Esophagus squamous epithelium (tissue), 4 donors: Measurements from ENCODE around the gene MRPL43.

Source experiments
- POLR2A ChIP-seq, 4 donors: fragments of 450-650 bp; IDR thresholded peaks; one replicate each; pipeline ENCODE4 v1.6.1; 2017; ENCODE audit warnings: antibody characterized with exemption in 4 of 4, mild to moderate bottlenecking in 4 of 4, moderate library complexity in 3 of 4
- TF ChIP-seq, protein P1 (sequence below), 6 experiments: fragments of 450-650 bp in 4 of 6; fragments of 200-600 bp in 2 of 6; sonication (generic) in 2 of 6; IDR thresholded peaks; one replicate each; pipeline ENCODE4 v1.5.1; 2016 to 2019; ENCODE audit warnings: antibody characterized with exemption in 6 of 6, mild to moderate bottlenecking in 4 of 6, moderate library complexity in 4 of 6

DNA sequence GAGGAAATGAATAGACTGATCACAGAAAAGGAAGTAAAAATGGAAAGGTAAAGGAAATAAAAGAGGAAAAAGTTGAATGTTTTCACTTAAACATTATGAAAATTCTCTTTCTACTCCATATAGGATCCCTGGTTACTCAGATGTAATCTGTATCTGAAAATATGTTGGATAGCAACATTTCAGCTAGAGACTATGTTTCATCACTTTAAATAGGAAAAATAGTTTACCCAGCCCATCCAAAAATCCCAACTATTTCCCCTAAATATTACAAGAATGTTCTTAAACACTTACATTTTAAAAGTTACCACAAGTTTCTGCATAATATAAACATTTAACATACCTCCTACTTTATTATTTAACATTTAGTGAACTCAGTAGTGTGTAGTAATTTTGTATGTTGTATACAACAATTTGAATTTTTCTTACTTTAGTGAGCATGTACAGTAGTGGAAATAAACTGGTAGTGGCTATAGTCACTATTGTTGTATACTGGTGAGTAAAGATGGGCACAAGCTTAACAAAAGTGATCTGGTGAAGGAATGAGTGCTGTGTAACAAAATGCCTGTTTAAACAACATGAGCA is 47.4 kb downstream of the MRPL43 start:
- TF ChIP-seq, protein P1, sequence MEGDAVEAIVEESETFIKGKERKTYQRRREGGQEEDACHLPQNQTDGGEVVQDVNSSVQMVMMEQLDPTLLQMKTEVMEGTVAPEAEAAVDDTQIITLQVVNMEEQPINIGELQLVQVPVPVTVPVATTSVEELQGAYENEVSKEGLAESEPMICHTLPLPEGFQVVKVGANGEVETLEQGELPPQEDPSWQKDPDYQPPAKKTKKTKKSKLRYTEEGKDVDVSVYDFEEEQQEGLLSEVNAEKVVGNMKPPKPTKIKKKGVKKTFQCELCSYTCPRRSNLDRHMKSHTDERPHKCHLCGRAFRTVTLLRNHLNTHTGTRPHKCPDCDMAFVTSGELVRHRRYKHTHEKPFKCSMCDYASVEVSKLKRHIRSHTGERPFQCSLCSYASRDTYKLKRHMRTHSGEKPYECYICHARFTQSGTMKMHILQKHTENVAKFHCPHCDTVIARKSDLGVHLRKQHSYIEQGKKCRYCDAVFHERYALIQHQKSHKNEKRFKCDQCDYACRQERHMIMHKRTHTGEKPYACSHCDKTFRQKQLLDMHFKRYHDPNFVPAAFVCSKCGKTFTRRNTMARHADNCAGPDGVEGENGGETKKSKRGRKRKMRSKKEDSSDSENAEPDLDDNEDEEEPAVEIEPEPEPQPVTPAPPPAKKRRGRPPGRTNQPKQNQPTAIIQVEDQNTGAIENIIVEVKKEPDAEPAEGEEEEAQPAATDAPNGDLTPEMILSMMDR (IDR thresholded peaks at IDR 0.05): no peak
- TF ChIP-seq POLR2A (IDR thresholded peaks at IDR 0.05): no peak
